OCI-LY1 (cell line): ENCODE measurements around the gene CALY.

Experiments
- EZH2 ChIP-seq: fragments of 200-600 bp; sonication (generic), shearing (Covaris generic); IDR thresholded peaks from 2 replicates; pipeline ENCODE4 v1.8.0; 2017; ENCODE audit warnings: borderline replicate concordance, mixed run types, mild to moderate bottlenecking, antibody characterized with exemption, low read length, moderate library complexity, mixed read lengths
- TF ChIP-seq, protein P1 (sequence below): fragments of 200-600 bp; sonication (generic), shearing (Covaris generic); IDR thresholded peaks from 2 replicates; pipeline ENCODE4 v1.5.1; 2017; ENCODE audit warnings: mild to moderate bottlenecking, antibody characterized with exemption, low read length, moderate library complexity, mixed read lengths

DNA sequence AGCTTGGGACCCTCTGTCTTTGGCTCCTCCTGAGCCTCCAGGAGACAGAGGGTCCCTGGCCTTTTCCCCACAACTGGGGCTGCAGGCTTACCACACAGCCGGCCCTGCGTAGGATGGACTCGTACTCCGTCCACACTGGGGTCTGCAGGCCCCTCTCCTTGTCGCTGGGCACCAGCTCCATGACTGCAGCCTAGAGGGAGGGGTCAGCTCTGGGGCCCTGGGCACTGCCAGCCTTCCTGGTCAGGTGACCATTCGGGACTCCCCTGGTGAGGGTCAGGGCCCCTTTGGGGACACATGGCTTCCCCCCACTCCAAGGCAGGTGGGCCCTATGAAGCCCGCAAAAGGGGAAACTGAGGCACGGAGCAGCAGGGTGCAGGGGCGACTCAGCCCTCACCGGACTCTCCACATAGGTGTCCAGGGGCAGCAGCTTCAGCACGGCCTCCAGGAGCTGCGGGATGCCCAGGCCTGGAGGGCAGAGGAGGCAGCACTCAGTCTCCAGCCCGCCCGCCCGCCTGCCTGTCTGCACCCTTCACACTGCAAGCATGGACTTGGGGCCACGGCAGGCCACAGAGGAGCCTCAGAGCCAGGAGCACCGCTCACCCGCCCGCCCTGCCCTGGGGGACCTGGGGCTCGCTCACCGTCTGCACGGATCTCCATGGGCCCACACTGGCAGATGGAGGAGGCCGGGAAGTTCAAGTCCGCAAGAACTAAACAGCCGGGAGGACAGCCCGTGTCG lies 20.0 kb upstream of the CALY start:
- TF ChIP-seq, protein P1, sequence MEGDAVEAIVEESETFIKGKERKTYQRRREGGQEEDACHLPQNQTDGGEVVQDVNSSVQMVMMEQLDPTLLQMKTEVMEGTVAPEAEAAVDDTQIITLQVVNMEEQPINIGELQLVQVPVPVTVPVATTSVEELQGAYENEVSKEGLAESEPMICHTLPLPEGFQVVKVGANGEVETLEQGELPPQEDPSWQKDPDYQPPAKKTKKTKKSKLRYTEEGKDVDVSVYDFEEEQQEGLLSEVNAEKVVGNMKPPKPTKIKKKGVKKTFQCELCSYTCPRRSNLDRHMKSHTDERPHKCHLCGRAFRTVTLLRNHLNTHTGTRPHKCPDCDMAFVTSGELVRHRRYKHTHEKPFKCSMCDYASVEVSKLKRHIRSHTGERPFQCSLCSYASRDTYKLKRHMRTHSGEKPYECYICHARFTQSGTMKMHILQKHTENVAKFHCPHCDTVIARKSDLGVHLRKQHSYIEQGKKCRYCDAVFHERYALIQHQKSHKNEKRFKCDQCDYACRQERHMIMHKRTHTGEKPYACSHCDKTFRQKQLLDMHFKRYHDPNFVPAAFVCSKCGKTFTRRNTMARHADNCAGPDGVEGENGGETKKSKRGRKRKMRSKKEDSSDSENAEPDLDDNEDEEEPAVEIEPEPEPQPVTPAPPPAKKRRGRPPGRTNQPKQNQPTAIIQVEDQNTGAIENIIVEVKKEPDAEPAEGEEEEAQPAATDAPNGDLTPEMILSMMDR = no peak
- TF ChIP-seq EZH2 = no peak
